ENCODE measurements around the gene MARS1.
"Not testable (repeated sequence)": the region's sequence is repeated elsewhere in the genome, so short reads cannot be mapped to it uniquely, and the experiment has no call there.

Gene MARS1

GRCh38 chr12:57496822-57497221 lies 9.0 kb downstream of the MARS1 start:
- no peak for DNase-seq

- no peak for DNase-seq
These were observed 9.6 kb downstream of the MARS1 start for GRCh38 chr12:57497223-57498131.

- no peak for DNase-seq
These were observed 10.2 kb downstream of the MARS1 start for GRCh38 chr12:57498132-57498502.

GRCh38 chr12:57498571-57498970 lies 10.7 kb downstream of the MARS1 start:
- DNase-seq, result no peak

GRCh38 chr12:57500213-57500612 lies 12.3 kb downstream of the MARS1 start:
- DNase-seq, result no peak

- DNase-seq, result not testable (repeated sequence)
These were observed 14.6 kb downstream of the MARS1 start for GRCh38 chr12:57502311-57502969.

- DNase-seq, result not testable (repeated sequence)
These were observed 18.7 kb downstream of the MARS1 start for GRCh38 chr12:57506541-57506940.

GRCh38 chr12:57507796-57508195 lies 19.9 kb downstream of the MARS1 start:
- DNase-seq, result not testable (repeated sequence)

- no peak for DNase-seq
These were observed 23.3 kb downstream of the MARS1 start for GRCh38 chr12:57511161-57511560.

- DNase-seq, result no peak
These were observed 23.9 kb downstream of the MARS1 start for GRCh38 chr12:57511588-57512325.

GRCh38 chr12:57512665-57513064 lies 24.8 kb downstream of the MARS1 start:
- no peak for DNase-seq

- DNase-seq, result no peak
These were observed 25.4 kb downstream of the MARS1 start for GRCh38 chr12:57513266-57513665.

GRCh38 chr12:57513677-57514076 lies 25.8 kb downstream of the MARS1 start:
- not testable (repeated sequence) for DNase-seq

- not testable (repeated sequence) for DNase-seq
These were observed 26.4 kb downstream of the MARS1 start for GRCh38 chr12:57514246-57514645.

GRCh38 chr12:57514720-57515407 lies 27.0 kb downstream of the MARS1 start:
- DNase-seq, result no peak

GRCh38 chr12:57515408-57515933 lies 27.6 kb downstream of the MARS1 start:
- no peak for DNase-seq

- DNase-seq, result no peak
These were observed 28.2 kb downstream of the MARS1 start for GRCh38 chr12:57515934-57516541.

- no peak for DNase-seq
These were observed 28.8 kb downstream of the MARS1 start for GRCh38 chr12:57516617-57517153.

- no peak for DNase-seq
These were observed 29.3 kb downstream of the MARS1 start for GRCh38 chr12:57517187-57517586.

- not testable (repeated sequence) for DNase-seq
These were observed 29.9 kb downstream of the MARS1 start for GRCh38 chr12:57517718-57518117.

- DNase-seq, result no peak
These were observed 30.5 kb downstream of the MARS1 start for GRCh38 chr12:57518176-57518919.
